Chondrocyte (in vitro differentiated cells): Measurements from ENCODE around the gene HADHA. TPM values are rescaled to one million over a fixed set of nuclear protein-coding genes. Genes with fewer than 3 reads are reported as not detected.

Experiments used
- DNase-seq: peaks from one replicate; pipeline ENCODE4 v3.0.0; 2021; ENCODE audit warnings: mixed read lengths, low spot score
- H3K27ac Mint-ChIP-seq: one replicate; pipeline ENCODE4 v1.8.0; 2021; ENCODE audit warnings: mild to moderate bottlenecking, moderate library complexity, mixed read lengths; ENCODE audit not compliant: unreplicated experiment
- H3K27me3 Mint-ChIP-seq: 2 replicates; pipeline ENCODE4 v1.8.0; 2021; ENCODE audit warnings: low read depth, mixed read lengths
- H3K36me3 Mint-ChIP-seq: 2 replicates; pipeline ENCODE4 v1.8.0; 2021; ENCODE audit warnings: low read depth, mixed read lengths
- H3K4me1 Mint-ChIP-seq: 2 replicates; pipeline ENCODE4 v1.8.0; 2021; ENCODE audit warnings: low read depth, mild to moderate bottlenecking, mixed read lengths
- H3K4me3 Mint-ChIP-seq: one replicate; pipeline ENCODE4 v1.8.0; 2021; ENCODE audit warnings: mild to moderate bottlenecking, moderate library complexity, mixed read lengths; ENCODE audit not compliant: unreplicated experiment
- H3K9me3 Mint-ChIP-seq: 2 replicates; pipeline ENCODE4 v1.8.0; 2021; ENCODE audit warnings: low read depth, mixed read lengths
- CTCF ChIP-seq: fragments of 200-600 bp; sonication (generic); IDR thresholded peaks from 2 replicates; pipeline ENCODE4 v1.5.0; 2021; ENCODE audit warnings: antibody characterized with exemption, mild to moderate bottlenecking, moderate library complexity
- total RNA-seq: library from RNA; stranded (reverse); gene quantifications from 3 replicates; pipeline ENCODE4 v1.2.1, GENCODE V29; 2021

The HADHA gene
- total RNA-seq, 1 donor from 2014 or later, result 98.0 TPM

GRCh38 chr2:26187537-26188104 lies 56.8 kb downstream of the HADHA start:
- H3K27me3 Mint-ChIP-seq, result no peaks in the 10 kb centered on the region
- TF ChIP-seq CTCF, result no peak
- peaks cover 13% of the 10 kb centered on the region for H3K4me1 Mint-ChIP-seq
- H3K4me3 Mint-ChIP-seq, result no peak overlapping the region
- DNase-seq, result no peak
- H3K36me3 Mint-ChIP-seq, result peaks cover 7% of the 10 kb centered on the region
- no peak overlapping the region for H3K27ac Mint-ChIP-seq
- no peaks in the 10 kb centered on the region for H3K9me3 Mint-ChIP-seq

- H3K4me1 Mint-ChIP-seq, result peaks cover 13% of the 10 kb centered on the region
- no peaks in the 10 kb centered on the region for H3K9me3 Mint-ChIP-seq
- peaks cover 7% of the 10 kb centered on the region for H3K36me3 Mint-ChIP-seq
- no peak for TF ChIP-seq CTCF
- no peaks in the 10 kb centered on the region for H3K27me3 Mint-ChIP-seq
- H3K4me3 Mint-ChIP-seq, result peak overlapping the region; percentile 31
- H3K27ac Mint-ChIP-seq, result no peak overlapping the region
- DNase-seq, result no peak
These were observed 57.3 kb downstream of the HADHA start for GRCh38 chr2:26187114-26187513.

- peak overlapping the region; percentile 43 for H3K27ac Mint-ChIP-seq
- H3K9me3 Mint-ChIP-seq, result no peaks in the 10 kb centered on the region
- no peaks in the 10 kb centered on the region for H3K36me3 Mint-ChIP-seq
- no peak for DNase-seq
- H3K4me1 Mint-ChIP-seq, result peaks cover 13% of the 10 kb centered on the region
- TF ChIP-seq CTCF, result no peak
- H3K4me3 Mint-ChIP-seq, result peak overlapping the region; percentile 85
- no peaks in the 10 kb centered on the region for H3K27me3 Mint-ChIP-seq
These were observed 58.3 kb downstream of the HADHA start for GRCh38 chr2:26185954-26186770.

- H3K4me1 Mint-ChIP-seq, result peaks cover 13% of the 10 kb centered on the region
- H3K4me3 Mint-ChIP-seq, result peak overlapping the region; percentile 85
- no peak for TF ChIP-seq CTCF
- no peaks in the 10 kb centered on the region for H3K9me3 Mint-ChIP-seq
- H3K27me3 Mint-ChIP-seq, result no peaks in the 10 kb centered on the region
- H3K27ac Mint-ChIP-seq, result peak overlapping the region; percentile 70
- H3K36me3 Mint-ChIP-seq, result no peaks in the 10 kb centered on the region
- DNase-seq, result no peak
These were observed 59.0 kb downstream of the HADHA start for GRCh38 chr2:26185304-26185928.

- TF ChIP-seq CTCF, result peak; percentile 81
- H3K27me3 Mint-ChIP-seq, result no peaks in the 10 kb centered on the region
- DNase-seq, result no peak
- peak overlapping the region; percentile 85 for H3K4me3 Mint-ChIP-seq
- peaks cover 17% of the 10 kb centered on the region for H3K4me1 Mint-ChIP-seq
- H3K27ac Mint-ChIP-seq, result peak overlapping the region; percentile 70
- no peaks in the 10 kb centered on the region for H3K9me3 Mint-ChIP-seq
- H3K36me3 Mint-ChIP-seq, result no peaks in the 10 kb centered on the region
These were observed 59.7 kb downstream of the HADHA start for GRCh38 chr2:26184555-26185303.
